GM19467 (cell line): ENCODE measurements around the gene LZTR1.
"Not testable (repeated sequence)": the region's sequence is repeated elsewhere in the genome, so short reads cannot be mapped to it uniquely, and the experiment has no call there.

ENCODE experiments used
- ATAC-seq: cut with Tn5 transposase; IDR thresholded peaks from one replicate; pipeline ENCODE4 v1.9.1; 2021; ENCODE audit warnings: mild to moderate bottlenecking, moderate library complexity; ENCODE audit not compliant: unreplicated experiment

Gene LZTR1

DNA sequence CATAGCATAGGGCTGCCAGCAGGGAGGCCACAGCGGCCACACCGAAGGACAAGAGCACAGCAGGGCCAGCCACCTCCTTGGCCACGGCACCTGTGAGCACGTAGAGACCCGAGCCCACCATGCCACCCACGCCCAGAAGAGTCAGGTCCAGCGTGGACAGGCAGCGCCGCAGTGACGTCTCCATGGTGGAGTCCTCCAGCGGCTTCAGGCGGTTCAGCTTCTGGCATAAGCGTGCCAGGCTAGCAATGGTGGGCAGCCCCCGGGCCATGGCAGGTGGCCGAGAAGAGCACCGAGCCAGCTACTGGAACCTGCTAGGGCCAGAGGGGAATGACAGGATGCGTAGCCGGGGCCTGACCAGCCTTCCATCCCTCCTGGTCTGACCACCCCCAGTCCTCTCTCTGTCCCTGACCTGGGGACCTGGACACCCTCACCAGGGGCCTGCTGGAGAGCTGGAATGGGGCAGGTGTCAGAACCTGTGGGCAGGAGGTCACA, 49.5 kb downstream of the LZTR1 start:
- no peak for ATAC-seq

DNA sequence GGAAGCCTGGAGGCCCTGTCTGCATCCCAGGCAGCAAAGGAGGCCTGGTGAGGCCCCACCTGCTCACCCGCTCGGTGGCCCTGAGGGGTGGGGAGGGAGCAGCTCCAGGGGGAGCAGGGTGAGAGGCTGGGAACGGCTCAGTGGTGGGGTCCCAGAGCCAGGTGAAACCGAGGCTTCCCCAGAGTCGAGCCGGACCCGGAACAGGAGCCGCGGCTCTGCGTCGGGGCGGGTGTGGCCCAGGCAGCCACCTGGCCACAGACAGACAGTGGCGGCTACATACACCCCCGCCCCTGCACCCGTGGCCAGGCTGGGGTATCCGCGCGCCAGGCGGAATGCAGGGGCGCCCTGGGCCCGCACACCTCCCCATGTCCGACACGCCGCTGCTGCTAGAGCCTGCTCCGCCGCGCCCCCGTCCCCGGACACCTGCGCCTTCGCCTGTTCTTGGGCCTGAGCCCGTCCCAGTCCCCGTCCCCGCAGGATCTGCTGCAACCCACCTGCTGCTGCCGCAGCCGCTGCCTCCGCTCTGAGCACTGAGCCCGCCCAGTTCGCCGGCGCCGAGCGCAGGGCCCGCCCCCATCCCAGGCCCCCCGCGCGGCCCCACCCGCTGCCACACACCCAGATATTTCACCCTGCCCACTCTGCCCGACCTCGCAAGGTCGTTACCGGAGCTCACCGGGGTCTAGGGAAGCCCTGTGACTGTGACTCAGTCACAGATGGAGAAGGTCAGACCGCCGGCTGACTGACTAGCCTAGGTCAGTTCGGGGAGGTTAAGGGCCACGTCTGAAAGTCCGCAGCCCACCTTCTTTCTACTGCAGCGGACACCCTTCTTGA, 50.2 kb downstream of the LZTR1 start, which contains the start of gene SLC7A4:
SLC7A4 (minus strand) TSS at position 525 of the 831 bp plus-strand sequence. CDS start 749 bp downstream, outside the sequence.
- no peak for ATAC-seq

DNA sequence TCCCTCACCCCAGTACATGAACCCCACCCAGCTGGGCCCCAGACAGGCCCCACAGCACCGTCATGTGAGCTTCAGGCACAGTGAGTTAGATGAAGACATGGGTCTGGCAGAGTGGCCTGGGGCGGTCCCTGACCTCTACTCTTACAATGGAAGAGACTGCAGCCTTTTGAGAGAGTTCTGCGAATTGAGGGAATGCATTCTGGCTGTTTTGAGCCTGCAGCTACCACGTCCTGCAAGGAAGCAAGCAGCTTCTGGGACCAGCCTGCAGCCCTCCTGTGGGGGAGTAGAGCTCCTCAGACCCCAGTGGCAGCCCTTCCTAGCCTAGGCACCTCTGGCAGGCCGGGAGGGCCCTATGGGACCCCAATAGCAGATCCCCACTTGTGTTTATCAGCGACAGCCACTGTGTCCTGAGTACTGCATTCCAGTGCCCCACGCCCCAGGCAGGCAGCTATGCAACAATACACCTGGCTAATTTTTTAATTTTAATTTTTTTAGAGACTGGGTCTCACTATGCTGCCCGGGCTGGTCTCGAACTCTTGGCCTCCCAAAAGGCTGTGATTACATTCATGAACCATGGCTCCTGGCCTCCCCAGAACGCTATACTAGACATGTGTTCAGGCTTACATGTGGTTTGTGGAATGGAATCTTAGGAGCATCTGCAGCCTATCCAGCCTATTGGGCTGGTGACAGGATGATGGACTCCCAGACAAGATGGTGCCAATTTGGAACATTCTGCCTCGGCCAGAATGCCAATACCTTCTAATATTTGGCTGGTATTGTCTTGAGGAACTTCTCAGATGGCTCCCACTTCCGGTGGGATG, 51.0 kb downstream of the LZTR1 start:
- ATAC-seq: no peak

GRCh38 chr22:21033895-21034294, 51.8 kb downstream of the LZTR1 start:
- no peak for ATAC-seq

- ATAC-seq: no peak
Measured at GRCh38 chr22:21034989-21035388, 52.9 kb downstream of the LZTR1 start.

DNA sequence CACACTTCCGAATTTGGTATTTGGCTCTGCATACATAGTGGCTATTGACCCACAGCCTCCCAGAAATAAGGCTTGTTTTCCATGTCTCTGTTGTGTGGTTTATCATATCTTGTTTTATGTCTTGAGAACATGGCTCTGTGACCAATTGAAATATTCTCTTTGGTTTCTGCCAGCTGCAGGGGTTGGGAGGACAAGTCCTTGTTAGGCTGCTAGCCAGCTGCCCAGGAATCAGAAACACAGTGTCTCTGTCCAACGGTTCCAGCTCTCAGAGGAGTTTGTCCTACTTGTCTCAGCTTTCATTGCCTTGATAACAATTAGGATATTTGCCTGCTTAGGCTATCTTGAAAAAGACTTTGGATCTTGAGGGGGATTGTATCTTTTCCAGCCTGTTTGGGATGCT, 56.3 kb downstream of the LZTR1 start:
- no peak for ATAC-seq

DNA sequence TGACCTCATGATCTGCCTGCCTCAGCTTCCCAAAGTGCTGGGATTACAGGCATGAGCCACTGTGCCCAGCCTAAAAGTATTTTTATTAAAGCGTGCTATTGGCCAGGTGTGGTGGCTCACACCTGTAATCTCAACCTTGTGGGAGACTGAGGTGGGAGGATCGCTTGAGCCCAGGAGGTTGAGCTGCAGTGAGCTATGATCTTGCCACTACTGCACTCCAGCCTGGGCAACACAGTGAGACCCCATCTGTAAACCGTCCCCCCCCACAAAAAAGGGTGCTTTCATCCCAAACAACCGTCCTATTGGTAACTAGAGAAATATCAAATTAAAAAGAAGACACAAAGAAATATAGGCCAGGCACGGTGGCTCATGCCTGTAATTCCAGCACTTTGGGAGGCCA, 57.1 kb downstream of the LZTR1 start:
- not testable (repeated sequence) for ATAC-seq

DNA sequence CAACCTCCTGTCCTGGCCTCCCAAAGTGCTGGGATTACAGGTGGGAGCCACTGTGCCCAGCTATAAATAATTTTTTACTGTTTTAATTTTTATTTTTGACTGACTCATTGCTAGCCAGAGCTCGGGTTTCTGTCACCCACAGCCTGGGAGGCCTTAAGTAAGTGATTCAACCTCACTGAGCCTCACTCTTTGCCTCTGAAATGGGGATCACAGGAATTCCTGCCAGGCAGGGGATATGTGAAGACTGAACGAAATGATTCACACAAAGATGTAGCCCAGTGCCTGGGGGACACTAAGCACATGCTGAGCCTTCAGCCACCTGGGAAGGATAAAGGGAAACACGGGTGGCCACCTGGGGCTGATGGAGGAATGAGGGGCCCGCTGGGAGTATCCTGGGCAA, 59.8 kb downstream of the LZTR1 start:
- ATAC-seq: no peak

- no peak for ATAC-seq
Measured at GRCh38 chr22:21042978-21043859, 61.1 kb downstream of the LZTR1 start.

GRCh38 chr22:21043860-21044535, 61.9 kb downstream of the LZTR1 start:
- ATAC-seq: no peak

DNA sequence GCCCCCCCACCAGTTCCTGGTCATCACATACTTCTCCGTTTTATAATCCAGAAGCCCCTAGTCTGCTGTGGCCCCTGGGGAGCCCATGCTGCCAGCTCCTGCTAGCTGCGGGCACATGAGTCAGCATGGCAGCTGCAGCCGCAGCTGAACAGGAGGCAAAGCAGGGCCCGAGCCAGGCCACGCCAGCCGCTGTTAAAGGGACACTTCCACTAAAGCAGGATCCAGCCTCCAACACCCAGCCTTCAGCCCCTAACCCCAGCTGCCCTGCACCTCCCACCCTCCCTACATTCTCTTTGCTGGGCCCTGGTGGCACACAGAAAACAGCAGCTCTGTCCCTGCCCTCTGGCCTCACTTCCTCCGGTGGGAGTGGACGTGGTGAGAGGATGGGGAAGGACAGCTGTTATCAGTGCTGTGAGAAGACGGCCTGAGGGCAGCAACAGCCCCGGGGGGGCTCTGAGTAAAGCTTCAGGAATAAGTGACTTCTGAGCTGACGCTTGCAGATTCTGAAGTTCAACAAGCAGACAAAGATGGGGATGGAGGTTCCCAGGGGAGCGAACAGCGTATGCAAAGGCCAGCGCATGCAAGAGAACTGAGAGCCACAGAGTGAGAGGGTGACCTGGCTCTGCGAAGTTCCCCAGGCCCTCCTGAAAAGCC, 63.0 kb downstream of the LZTR1 start:
- no peak for ATAC-seq

GRCh38 chr22:21045585-21046294, 63.6 kb downstream of the LZTR1 start, which contains the start of gene LRRC74B:
Gene LRRC74B (plus strand): TSS chr22:21045946. CDS start chr22:21045987, 41 bp downstream.
- peak; percentile 76 for ATAC-seq

DNA sequence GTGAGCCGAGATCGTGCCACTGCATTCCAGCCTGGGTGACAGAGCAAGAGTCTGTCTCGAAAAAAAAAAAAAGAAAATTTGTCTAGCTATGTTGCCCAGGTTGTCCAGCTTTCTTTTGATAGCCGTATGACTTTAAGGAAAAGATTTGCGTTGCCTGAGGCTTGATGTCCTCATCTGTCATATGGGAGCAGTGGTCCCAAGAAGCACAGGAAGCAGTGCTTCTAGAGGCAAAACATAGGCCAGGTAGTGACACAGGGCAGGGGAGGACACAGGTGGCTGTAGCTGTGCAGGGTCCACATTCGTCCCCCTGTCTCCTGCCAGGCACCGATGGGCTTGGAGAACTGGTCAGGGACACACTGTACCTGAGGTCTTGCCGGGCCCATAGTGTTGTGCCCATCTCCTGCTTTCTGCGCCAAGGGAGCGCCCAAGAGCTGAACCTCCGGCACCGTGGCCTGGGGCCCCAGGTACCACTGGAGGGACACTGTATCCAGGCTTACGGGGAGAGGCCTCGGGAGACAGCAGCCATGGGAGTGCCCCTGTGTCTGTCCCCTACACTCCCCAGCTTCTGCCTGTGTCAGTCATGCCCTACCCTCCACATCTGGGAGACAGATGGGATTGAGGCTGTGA, 65.1 kb downstream of the LZTR1 start:
- no peak for ATAC-seq

- ATAC-seq: no peak
Measured at GRCh38 chr22:21047730-21048129, 65.6 kb downstream of the LZTR1 start.

DNA sequence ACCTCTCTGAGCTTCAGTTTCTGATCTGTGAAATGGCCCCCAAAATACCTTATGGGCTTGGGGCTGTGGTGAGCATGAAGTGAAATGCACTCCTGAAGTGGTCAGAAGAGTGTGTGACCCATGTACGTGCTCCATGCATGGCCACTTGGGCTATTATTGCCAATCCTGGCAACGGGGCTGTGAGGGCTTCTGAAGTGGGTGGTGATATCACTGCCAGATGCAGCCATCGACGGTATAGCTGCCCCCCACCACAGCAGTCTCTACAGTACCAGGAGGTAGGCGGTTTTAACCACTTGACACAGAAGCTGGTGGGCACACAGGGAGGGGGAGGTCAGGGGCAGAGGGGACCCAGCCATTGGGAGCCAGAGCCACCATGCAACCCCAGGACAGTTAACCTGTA, 66.4 kb downstream of the LZTR1 start:
- not testable (repeated sequence) for ATAC-seq
